Gastroesophageal sphincter (tissue), 4 donors: Measurements from ENCODE around the gene SERGEF. TPM values are rescaled to one million over a fixed set of nuclear protein-coding genes. Genes with fewer than 3 reads are reported as not detected.

ENCODE experiments used
- ATAC-seq: fragments of 150-250 bp; one replicate; pipeline ENCODE4 v1.9.1; 2016; ENCODE audit warnings: mild to moderate bottlenecking, moderate library complexity
- H3K27ac ChIP-seq, 4 donors: fragments of 200-600 bp; sonication (generic) in 3 of 4; 1 replicate in 3 of 4; 2 replicates in 1 of 4; pipeline ENCODE4 v1.5.1; 2016 to 2019
- H3K27me3 ChIP-seq: fragments of 200-600 bp; sonication (generic); one replicate; pipeline ENCODE4 v1.5.1; 2019
- H3K36me3 ChIP-seq, 2 donors: fragments of 200-600 bp; sonication (generic); one replicate each; pipeline ENCODE4 v1.5.1; 2019; ENCODE audit warnings: control low read depth in 1 of 2
- H3K4me1 ChIP-seq, 3 donors: fragments of 200-600 bp; sonication (generic); 1 replicate in 2 of 3; 2 replicates in 1 of 3; pipeline ENCODE4 v1.5.1; 2016 to 2019; ENCODE audit warnings: control low read depth in 2 of 3
- H3K4me3 ChIP-seq, 2 donors: fragments of 200-600 bp; sonication (generic); one replicate each; pipeline ENCODE4 v1.5.1; 2019; ENCODE audit warnings: mild to moderate bottlenecking in 1 of 2, moderate library complexity in 1 of 2
- H3K9me3 ChIP-seq, 3 donors: fragments of 200-600 bp; sonication (generic); one replicate each; pipeline ENCODE4 v1.5.1; 2017 to 2019; ENCODE audit warnings: control low read depth in 2 of 3
- EP300 ChIP-seq: sonication (generic); formaldehyde crosslinking; IDR thresholded peaks from one replicate; pipeline ENCODE4 v1.6.1; 2017; ENCODE audit warnings: antibody characterized with exemption, mild to moderate bottlenecking
- POLR2A ChIP-seq, 2 donors: fragments of 450-650 bp; IDR thresholded peaks; one replicate each; pipeline ENCODE4 v1.6.1; 2017; ENCODE audit warnings: antibody characterized with exemption in 2 of 2, mild to moderate bottlenecking in 2 of 2, moderate library complexity in 1 of 2
- POLR2AphosphoS5 ChIP-seq: sonication (generic); formaldehyde crosslinking; IDR thresholded peaks from one replicate; pipeline ENCODE4 v1.6.1; 2017; ENCODE audit warnings: antibody characterized with exemption
- WGBS, 2 donors: methylation state at CpG; one replicate each; pipeline ENCODE4 v1.1.5; 2018; ENCODE audit warnings: low coverage in 1 of 2; 5-methylcytosine and 5-hydroxymethylcytosine counted together
- total RNA-seq, 4 donors: library from RNA; depleted of rRNA; stranded (reverse); fragments of >200 nt; gene quantifications; one replicate each; pipeline ENCODE4 v1.1.0, GENCODE V29; 2016
- TF ChIP-seq, protein P1 (sequence below), 4 experiments: fragments of 200-600 bp in 2 of 4; fragments of 450-650 bp in 2 of 4; sonication (generic) in 1 of 4; IDR thresholded peaks; one replicate each; pipeline ENCODE4 v1.5.1; 2017 to 2019; ENCODE audit warnings: antibody characterized with exemption in 4 of 4, mild to moderate bottlenecking in 2 of 4, moderate library complexity in 2 of 4

The SERGEF gene
- total RNA-seq, 4 donors from 2014 or later = 35.5 to 42.5 (median 36.3) TPM

- Histone ChIP-seq H3K27ac (no peak overlapping the region), H3K9me3 (no peaks in the 10 kb centered on the region), H3K4me3 (no peak overlapping the region), H3K27me3 (no peaks in the 10 kb centered on the region), H3K4me1 (no peaks in the 10 kb centered on the region), H3K36me3 (no peaks in the 10 kb centered on the region)
- WGBS, 2 donors = 68 to 80% methylated on average over 1 to 4 of the region's 15 CpGs
- TF ChIP-seq, protein P1, sequence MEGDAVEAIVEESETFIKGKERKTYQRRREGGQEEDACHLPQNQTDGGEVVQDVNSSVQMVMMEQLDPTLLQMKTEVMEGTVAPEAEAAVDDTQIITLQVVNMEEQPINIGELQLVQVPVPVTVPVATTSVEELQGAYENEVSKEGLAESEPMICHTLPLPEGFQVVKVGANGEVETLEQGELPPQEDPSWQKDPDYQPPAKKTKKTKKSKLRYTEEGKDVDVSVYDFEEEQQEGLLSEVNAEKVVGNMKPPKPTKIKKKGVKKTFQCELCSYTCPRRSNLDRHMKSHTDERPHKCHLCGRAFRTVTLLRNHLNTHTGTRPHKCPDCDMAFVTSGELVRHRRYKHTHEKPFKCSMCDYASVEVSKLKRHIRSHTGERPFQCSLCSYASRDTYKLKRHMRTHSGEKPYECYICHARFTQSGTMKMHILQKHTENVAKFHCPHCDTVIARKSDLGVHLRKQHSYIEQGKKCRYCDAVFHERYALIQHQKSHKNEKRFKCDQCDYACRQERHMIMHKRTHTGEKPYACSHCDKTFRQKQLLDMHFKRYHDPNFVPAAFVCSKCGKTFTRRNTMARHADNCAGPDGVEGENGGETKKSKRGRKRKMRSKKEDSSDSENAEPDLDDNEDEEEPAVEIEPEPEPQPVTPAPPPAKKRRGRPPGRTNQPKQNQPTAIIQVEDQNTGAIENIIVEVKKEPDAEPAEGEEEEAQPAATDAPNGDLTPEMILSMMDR (IDR thresholded peaks at IDR 0.05) = no peak
- no peak for TF ChIP-seq POLR2A (IDR thresholded peaks at IDR 0.05)
- no peak for TF ChIP-seq POLR2AphosphoS5
- no peak for ATAC-seq
Measured at GRCh38 chr11:17776212-17776875, 236.5 kb downstream of the SERGEF start.

DNA sequence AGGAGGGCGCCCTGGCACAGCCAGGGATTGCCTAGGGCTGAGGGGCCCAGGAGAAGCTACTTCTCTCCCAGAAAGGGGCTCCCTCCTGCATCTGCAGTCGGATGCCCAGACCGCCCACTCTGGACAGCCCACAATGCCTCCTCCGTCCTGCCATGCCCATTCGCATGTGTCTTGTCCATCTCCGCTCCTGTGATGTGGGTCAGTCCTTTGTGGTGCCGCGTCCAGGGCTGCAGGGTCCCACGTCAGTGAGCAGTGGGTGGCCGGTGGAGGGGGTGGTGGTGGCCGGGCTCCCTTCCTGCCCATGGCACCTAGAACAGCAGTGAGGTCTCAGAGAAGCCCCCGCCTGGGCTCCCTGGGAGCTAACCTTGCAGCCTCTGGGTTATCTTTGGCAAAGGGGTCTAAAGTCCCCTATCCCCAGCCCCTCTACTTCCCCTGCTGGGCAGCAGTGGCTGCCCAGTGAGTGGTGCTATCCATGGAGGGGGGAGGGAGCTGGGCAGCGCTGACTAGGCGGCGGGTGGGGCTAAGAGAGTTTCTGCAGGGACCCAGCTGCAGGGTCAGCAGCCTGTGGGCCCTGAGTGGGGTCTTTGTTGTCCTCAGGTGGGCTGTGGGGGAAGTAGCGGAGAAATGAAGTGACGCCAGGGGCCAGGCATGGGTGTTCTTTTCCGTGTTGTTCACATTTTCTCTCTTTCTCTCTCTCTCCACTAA lies 237.2 kb downstream of the SERGEF start:
- Histone ChIP-seq H3K27ac (no peak overlapping the region), H3K27me3 (no peaks in the 10 kb centered on the region), H3K4me3 (no peak overlapping the region), H3K9me3 (no peaks in the 10 kb centered on the region), H3K4me1 (no peaks in the 10 kb centered on the region), H3K36me3 (no peaks in the 10 kb centered on the region)
- ATAC-seq = no peak
- TF ChIP-seq, protein P1 (IDR thresholded peaks at IDR 0.05) = no peak
- no peak for TF ChIP-seq POLR2AphosphoS5
- no peak for TF ChIP-seq POLR2A (IDR thresholded peaks at IDR 0.05)
- TF ChIP-seq EP300 = no peak
- 69 to 92% methylated on average over 2 to 3 of the region's 18 CpGs for WGBS, 2 donors

DNA sequence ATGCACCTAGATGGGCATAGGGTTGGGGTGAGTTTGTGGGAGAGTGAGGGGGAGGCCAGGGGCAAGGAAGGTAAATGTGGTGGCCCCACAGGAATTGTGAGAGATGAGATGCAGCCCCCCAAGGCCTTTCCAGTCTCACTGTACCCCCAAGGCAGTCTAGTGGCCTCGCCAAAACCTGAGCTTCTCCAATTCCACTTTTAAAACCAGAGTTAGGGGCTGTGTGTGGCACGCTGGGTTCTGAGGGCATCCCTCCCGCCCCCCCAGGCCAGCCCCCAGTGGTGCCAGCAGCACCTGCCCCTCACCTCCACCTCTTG lies 237.9 kb downstream of the SERGEF start:
- H3K4me3 ChIP-seq = no peak overlapping the region
- WGBS, 2 donors = no CpG with 5 or more reads among the region's 3 CpGs
- H3K27ac ChIP-seq = no peak overlapping the region
- TF ChIP-seq POLR2A (IDR thresholded peaks at IDR 0.05) = no peak
- TF ChIP-seq POLR2AphosphoS5 = no peak
- TF ChIP-seq, protein P1 (IDR thresholded peaks at IDR 0.05) = no peak
- TF ChIP-seq EP300 = no peak
- no peaks in the 10 kb centered on the region for H3K4me1 ChIP-seq
- H3K36me3 ChIP-seq = no peaks in the 10 kb centered on the region
- no peak for ATAC-seq
- H3K27me3 ChIP-seq = no peaks in the 10 kb centered on the region
- H3K9me3 ChIP-seq = no peaks in the 10 kb centered on the region

- 87 to 100% methylated on average over 1 to 7 of the region's 12 CpGs for WGBS, 2 donors
- Histone ChIP-seq H3K27ac (no peak overlapping the region), H3K9me3 (no peaks in the 10 kb centered on the region), H3K4me3 (no peak overlapping the region), H3K36me3 (no peaks in the 10 kb centered on the region), H3K4me1 (no peaks in the 10 kb centered on the region), H3K27me3 (no peaks in the 10 kb centered on the region)
- no peak for ATAC-seq
- no peak for TF ChIP-seq POLR2A (IDR thresholded peaks at IDR 0.05)
- TF ChIP-seq, protein P1 (IDR thresholded peaks at IDR 0.05) = no peak
- no peak for TF ChIP-seq EP300
- no peak for TF ChIP-seq POLR2AphosphoS5
Measured at GRCh38 chr11:17774232-17775034, 238.4 kb downstream of the SERGEF start.
